H1 (cell line): ENCODE data around the gene YWHAE. TPM values are rescaled to one million over a fixed set of nuclear protein-coding genes. Genes with fewer than 3 reads are reported as not detected.
"Not testable (repeated sequence)": the region's sequence is repeated elsewhere in the genome, so short reads cannot be mapped to it uniquely, and the experiment has no call there.

Experiments used
- CTCF ChIA-PET: fragments of 300-600 bp; sonication (Branson Sonifier 250); formaldehyde crosslinking; loops from one replicate; lab custom pipeline; 2021; ENCODE audit not compliant: partially characterized antibody; lab: Charles Lee
- POLR2A ChIA-PET: fragments of 300-600 bp; sonication (Branson Sonifier 250); formaldehyde crosslinking; loops from one replicate; lab custom pipeline; 2021; ENCODE audit warnings: inconsistent platforms; ENCODE audit not compliant: partially characterized antibody; lab: Charles Lee
- DNase-seq, 2 experiments: peaks; one replicate each; pipeline versions ENCODE4 v3.0.0 to v3.0.0-alpha.2; 2010 to 2022; ENCODE audit warnings: low spot score in 2 of 2, low read depth in 1 of 2, mixed read lengths in 1 of 2
- FAIRE-seq: peaks from 2 replicates; lab custom pipeline; 2011; peaks lifted over from hg19 to GRCh38; lab: Jason Lieb, UNC
- H2AFZ ChIP-seq: 2 replicates; pipeline ENCODE4 v1.8.1; 2012; ENCODE audit warnings: low read length, inconsistent platforms
- H2AK5ac ChIP-seq: 2 replicates; pipeline ENCODE4 v1.6.1; 2013; ENCODE audit warnings: low read depth, low read length
- H2BK120ac ChIP-seq: replicated peaks from 2 replicates; pipeline ENCODE3; 2013; ENCODE audit warnings: low read depth, low read length, inconsistent platforms
- H2BK12ac ChIP-seq: 2 replicates; pipeline ENCODE4 v1.6.1; 2013; ENCODE audit warnings: low read depth, low read length
- H2BK15ac ChIP-seq: 2 replicates; pipeline ENCODE4 v1.6.1; 2013; ENCODE audit warnings: low read length
- H2BK20ac ChIP-seq: 2 replicates; pipeline ENCODE4 v1.6.1; 2013; ENCODE audit warnings: low read length
- H2BK5ac ChIP-seq: 2 replicates; pipeline ENCODE4 v1.6.1; 2013; ENCODE audit warnings: low read depth, low read length
- H3K14ac ChIP-seq: 2 replicates; pipeline ENCODE4 v1.6.1; 2013; ENCODE audit warnings: inconsistent platforms; ENCODE audit not compliant: insufficient read length
- H3K18ac ChIP-seq: 2 replicates; pipeline ENCODE4 v1.6.1; 2013; ENCODE audit warnings: low read length; ENCODE audit errors: extremely low read depth
- H3K23ac ChIP-seq: 2 replicates; pipeline ENCODE4 v1.6.1; 2013; ENCODE audit warnings: inconsistent platforms; ENCODE audit not compliant: insufficient read length
- H3K23me2 ChIP-seq: 2 replicates; pipeline ENCODE4 v1.6.1; 2013; ENCODE audit warnings: low read depth, low read length
- H3K27ac ChIP-seq: 2 replicates; pipeline ENCODE4 v1.6.1; 2011; ENCODE audit warnings: low read depth, low read length, inconsistent platforms
- H3K27me3 ChIP-seq, 4 experiments: replicated peaks in 1 of 4; 1 replicate in 1 of 4; 2 replicates in 3 of 4; pipeline versions ENCODE4 v1.6.1 to v1.8.1; 2011 to 2013; ENCODE audit warnings: low read length in 3 of 4, mild to moderate bottlenecking in 3 of 4, inconsistent platforms in 2 of 4, mixed read lengths in 2 of 4, moderate library complexity in 1 of 4; ENCODE audit not compliant: control insufficient read depth in 3 of 4, insufficient read depth in 3 of 4; ENCODE audit errors: extremely low read depth in 1 of 4
- H3K36me3 ChIP-seq, 4 experiments: 2 replicates each; pipeline versions ENCODE4 v1.6.1 to v1.8.1; 2011 to 2013; ENCODE audit warnings: mild to moderate bottlenecking in 4 of 4, low read length in 3 of 4, moderate library complexity in 2 of 4, control low read depth in 1 of 4, inconsistent platforms in 1 of 4; ENCODE audit not compliant: insufficient read depth in 4 of 4, control insufficient read depth in 2 of 4
- H3K4ac ChIP-seq: replicated peaks from 2 replicates; pipeline ENCODE3; 2013; ENCODE audit warnings: low read length, low read depth, mixed read lengths, inconsistent platforms; ENCODE audit not compliant: insufficient read length
- H3K4me1 ChIP-seq, 4 experiments: replicated peaks in 1 of 4; 1 replicate in 1 of 4; 2 replicates in 3 of 4; pipeline versions ENCODE4 v1.6.1 to v1.8.1; 2011 to 2013; ENCODE audit warnings: low read length in 3 of 4, inconsistent platforms in 2 of 4, mixed read lengths in 1 of 4; ENCODE audit not compliant: insufficient read depth in 4 of 4, control insufficient read depth in 3 of 4
- H3K4me2 ChIP-seq, 2 experiments: 2 replicates each; pipeline versions ENCODE4 v1.6.1 to v1.8.1; 2011 to 2013; ENCODE audit warnings: low read depth in 2 of 2, low read length in 2 of 2, control low read depth in 1 of 2, inconsistent platforms in 1 of 2, mild to moderate bottlenecking in 1 of 2; ENCODE audit not compliant: insufficient read depth in 1 of 2
- H3K4me3 ChIP-seq, 4 experiments: fragments of 200-600, 300-600 bp in 1 of 4; sonication (generic), shearing (Covaris generic), sonication (Bioruptor Twin) in 1 of 4; 2 replicates each; pipeline versions ENCODE4 v1.5.1 to v1.8.1; 2011 to 2016; ENCODE audit warnings: low read length in 4 of 4, low read depth in 3 of 4, control low read depth in 2 of 4, inconsistent platforms in 2 of 4, mild to moderate bottlenecking in 2 of 4, mixed read lengths in 1 of 4, moderate library complexity in 1 of 4; ENCODE audit not compliant: insufficient read depth in 2 of 4; ENCODE audit errors: extremely low read depth in 1 of 4
- H3K56ac ChIP-seq: replicated peaks from 2 replicates; pipeline ENCODE3; 2013; ENCODE audit warnings: low read depth, mild to moderate bottlenecking, mixed read lengths, low read length, inconsistent platforms; ENCODE audit not compliant: insufficient read length
- H3K79me1 ChIP-seq: 2 replicates; pipeline ENCODE4 v1.6.1; 2013; ENCODE audit warnings: low read depth, low read length, control low read depth
- H3K79me2 ChIP-seq, 2 experiments: 2 replicates each; pipeline versions ENCODE4 v1.6.1 to v1.8.1; 2012 to 2013; ENCODE audit warnings: low read length in 2 of 2, mild to moderate bottlenecking in 2 of 2, inconsistent platforms in 1 of 2; ENCODE audit not compliant: insufficient read depth in 2 of 2, control insufficient read depth in 1 of 2
- H3K9ac ChIP-seq, 4 experiments: replicated peaks in 1 of 4; 1 replicate in 1 of 4; 2 replicates in 3 of 4; pipeline versions ENCODE4 v1.6.1 to v1.8.1; 2011 to 2013; ENCODE audit warnings: low read depth in 3 of 4, low read length in 3 of 4, control low read depth in 2 of 4, mild to moderate bottlenecking in 2 of 4, moderate library complexity in 2 of 4, inconsistent platforms in 1 of 4; ENCODE audit errors: extremely low read depth in 1 of 4
- H3K9me3 ChIP-seq, 2 experiments: 2 replicates each; pipeline versions ENCODE4 v1.6.1 to v1.8.1; 2012 to 2013; ENCODE audit warnings: mild to moderate bottlenecking in 2 of 2, moderate library complexity in 2 of 2, control low read depth in 1 of 2, inconsistent platforms in 1 of 2, low read depth in 1 of 2, low read length in 1 of 2, mixed read lengths in 1 of 2; ENCODE audit not compliant: insufficient read depth in 2 of 2
- H4K20me1 ChIP-seq, 2 experiments: replicated peaks in 1 of 2; 2 replicates each; pipeline versions ENCODE3 to v1.8.1; 2011 to 2013; ENCODE audit warnings: inconsistent platforms in 2 of 2, low read length in 2 of 2, mild to moderate bottlenecking in 1 of 2; ENCODE audit not compliant: insufficient read depth in 2 of 2, control insufficient read depth in 1 of 2
- H4K5ac ChIP-seq: 2 replicates; pipeline ENCODE4 v1.6.1; 2013; ENCODE audit warnings: low read length, low read depth, mixed read lengths, inconsistent platforms; ENCODE audit not compliant: insufficient read length
- H4K8ac ChIP-seq: 2 replicates; pipeline ENCODE4 v1.8.0; 2013; ENCODE audit warnings: mild to moderate bottlenecking, moderate library complexity, low read length, inconsistent platforms; ENCODE audit not compliant: insufficient read depth; ENCODE audit errors: extremely low read depth
- H4K91ac ChIP-seq: replicated peaks from 2 replicates; pipeline ENCODE3; 2013; ENCODE audit warnings: low read length, mixed read lengths, inconsistent platforms; ENCODE audit not compliant: insufficient read length
- WGBS, 2 experiments: shearing (Covaris generic) in 1 of 2; methylation state at CpG; one replicate each; pipeline versions ENCODE4 v1.1.6 to v1.1.7; 2013 to 2015; ENCODE audit warnings: low lambda C conversion rate in 2 of 2, mixed read lengths in 2 of 2, inconsistent platforms in 1 of 2, low coverage in 1 of 2, missing lambda C conversion rate in 1 of 2; ENCODE audit not compliant: insufficient replicate concordance in 2 of 2, insufficient coverage in 1 of 2, insufficient read length in 1 of 2; ENCODE audit errors: extremely low coverage in 1 of 2, missing lambda C conversion rate in 1 of 2; 5-methylcytosine and 5-hydroxymethylcytosine counted together
- polyA plus RNA-seq, 7 experiments: library from polyadenylated mRNA; depleted of rRNA in 3 of 7; stranded (reverse) in 5 of 7; unstranded in 2 of 7; fragments of >200 nt in 5 of 7; fragments of 200-250 nt in 2 of 7; gene quantifications; 1 replicate in 5 of 7; 2 replicates in 1 of 7; 4 replicates in 1 of 7; pipeline versions ENCODE4 v1.2.1 to v1.2.3, GENCODE V29; 2011 to 2013; ENCODE audit warnings: missing spikeins in 2 of 7, mixed read lengths in 2 of 7
- total RNA-seq: library from RNA; stranded (reverse); fragmentation: NEBNext Ultra II Directional; extraction: Animal tissue kit (Norgen Biotek cat#: 25700); gene quantifications from 2 replicates; pipeline ENCODE4 v1.2.1, GENCODE V29; 2021

The YWHAE gene
- total and polyA plus RNA-seq, 2 of the 8 experiments (the other 6 are each of a cell fraction or from before 2014, with no cell fraction given), result 559 to 1,186 TPM

DNA sequence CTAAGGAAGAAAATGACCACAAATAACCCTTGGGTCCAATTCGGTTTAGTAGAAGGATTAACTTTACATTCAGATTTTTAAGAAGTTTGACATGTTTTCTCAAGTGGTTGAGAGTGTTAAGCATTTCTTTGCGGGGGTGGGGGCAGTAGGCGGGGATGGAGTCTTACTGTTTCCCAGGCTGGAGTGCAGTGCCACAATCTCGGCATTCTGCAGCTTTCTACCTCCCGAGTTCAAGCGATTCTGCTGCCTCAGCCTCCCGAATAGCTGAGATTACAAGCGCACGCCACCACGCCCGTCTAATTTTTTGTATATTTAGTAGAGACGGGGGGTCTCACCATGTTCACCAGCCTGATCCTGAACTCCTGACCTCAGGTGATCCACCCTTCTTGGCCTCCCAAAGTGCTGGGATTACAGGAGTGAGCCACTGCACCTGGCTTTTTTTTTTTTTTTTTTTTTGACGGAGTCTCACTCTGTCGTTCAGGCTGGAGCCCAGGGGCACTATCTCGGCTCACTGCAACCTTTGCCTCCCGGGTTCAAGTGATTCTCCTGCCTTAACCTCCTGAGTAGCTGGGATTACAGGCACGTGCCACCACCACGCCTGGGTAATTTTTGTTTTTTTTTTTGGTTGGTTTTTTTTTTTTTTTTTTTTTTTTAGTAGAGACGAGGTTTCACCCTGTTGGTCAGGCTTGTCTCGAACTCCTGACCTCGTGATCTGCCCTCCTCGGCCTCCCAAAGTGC, 12.4 kb downstream of the YWHAE start:
- not testable (repeated sequence) for H3K4ac ChIP-seq, H3K23ac ChIP-seq, H3K9ac ChIP-seq, H3K36me3 ChIP-seq, H4K91ac ChIP-seq, H3K27me3 ChIP-seq, H2BK15ac ChIP-seq, DNase-seq, H3K18ac ChIP-seq, H3K4me3 ChIP-seq, H3K27ac ChIP-seq, H2BK5ac ChIP-seq, H3K4me2 ChIP-seq, H3K9me3 ChIP-seq, FAIRE-seq, H2BK20ac ChIP-seq, H2BK12ac ChIP-seq, H3K56ac ChIP-seq, H4K5ac ChIP-seq, H3K23me2 ChIP-seq, H2BK120ac ChIP-seq, H4K8ac ChIP-seq, H3K4me1 ChIP-seq, H2AK5ac ChIP-seq, H3K14ac ChIP-seq, H3K79me1 ChIP-seq, H2AFZ ChIP-seq
- H3K79me2 ChIP-seq, result peaks cover 94 to 100% of the 10 kb centered on the region in 2 experiments
- WGBS, 2 experiments, result 85% methylated on average over 17 of the region's 22 CpGs; no CpG with 5 or more reads in 1 of the 2 experiments
- POLR2A ChIA-PET, result interaction anchor here (0.6 to 11.1 kb wide), 8 partner anchors 8 to 48 kb away, joined by 3 to 82 read pairs (median 4); partner anchors contain the start of gene YWHAE
- H4K20me1 ChIP-seq, result peaks cover 46 to 52% of the 10 kb centered on the region in 2 experiments
- CTCF ChIA-PET, result interaction anchor here (1.4 to 3.2 kb wide), 3 partner anchors 9 to 25 kb away, joined by 3 to 18 read pairs (median 10); no protein-coding TSS in a partner anchor
